Cardiac septum (tissue), 1 donor: ENCODE data around the gene ISOC1. TPM values are rescaled to one million over a fixed set of nuclear protein-coding genes. Genes with fewer than 3 reads are reported as not detected.

Experiments used
- DNase-seq: peaks from one replicate; pipeline ENCODE4 v3.0.0-alpha.2; 2020; ENCODE audit warnings: low spot score
- intact Hi-C: fragments of 100-400 bp; cut with DNase I; formaldehyde crosslinking; loops from one replicate; pipeline ENCODE4 v1.14.0; 2022
- total RNA-seq: library from RNA; stranded (reverse); fragmentation: NEBNext Ultra II Directional; extraction: Animal tissue kit (Norgen Biotek cat#: 25700); gene quantifications from one replicate; pipeline ENCODE4 v1.2.1, GENCODE V29; 2021
- donor health status: DM: no; HTN: no; CAD: no.

The ISOC1 gene
- total RNA-seq, 1 donor from 2014 or later, result 73.7 TPM

GRCh38 chr5:129082225-129083136 is 12.1 kb upstream of the ISOC1 start:
- DNase-seq, result no peak
- intact Hi-C loops, result no loop called here

- intact Hi-C loops, result loop anchor here (5.0 kb wide), 1 partner anchor 173 kb away; no protein-coding TSS in a partner anchor
- peak; percentile 81 for DNase-seq
These were observed 663 bp downstream of the ISOC1 start for GRCh38 chr5:129094924-129095899.

GRCh38 chr5:129096382-129096991 is 1.9 kb downstream of the ISOC1 start:
- intact Hi-C loops, result loop anchor here (5.0 kb wide), 1 partner anchor 174 kb away; no protein-coding TSS in a partner anchor
- no peak for DNase-seq

GRCh38 chr5:129097498-129098296 is 3.1 kb downstream of the ISOC1 start:
- DNase-seq, result no peak

GRCh38 chr5:129098488-129099183 is 4.1 kb downstream of the ISOC1 start:
- intact Hi-C loops, result loop anchor here (5.0 kb wide), 1 partner anchor 176 kb away; no protein-coding TSS in a partner anchor

More at GRCh38 chr5:129097498-129098296, 3.1 kb downstream of the ISOC1 start:
- intact Hi-C loops, result loop anchor here (5.0 kb wide), 1 partner anchor 175 kb away; no protein-coding TSS in a partner anchor

GRCh38 chr5:129099184-129099569 is 4.6 kb downstream of the ISOC1 start:
- DNase-seq, result no peak
- intact Hi-C loops, result loop anchor here (5.0 kb wide), 1 partner anchor 177 kb away; no protein-coding TSS in a partner anchor

More at GRCh38 chr5:129098488-129099183, 4.1 kb downstream of the ISOC1 start:
- no peak for DNase-seq

GRCh38 chr5:129101794-129102193 is 7.2 kb downstream of the ISOC1 start:
- intact Hi-C loops, result no loop called here
- no peak for DNase-seq

GRCh38 chr5:129103397-129103796 is 8.8 kb downstream of the ISOC1 start:
- intact Hi-C loops, result no loop called here
- DNase-seq, result no peak

GRCh38 chr5:129104915-129105455 is 10.4 kb downstream of the ISOC1 start:
- intact Hi-C loops, result no loop called here
- DNase-seq, result no peak

- DNase-seq, result no peak
These were observed 13.1 kb downstream of the ISOC1 start for GRCh38 chr5:129107637-129108036.

GRCh38 chr5:129110742-129111141 is 16.2 kb downstream of the ISOC1 start:
- no peak for DNase-seq
- intact Hi-C loops, result no loop called here

More at GRCh38 chr5:129107637-129108036, 13.1 kb downstream of the ISOC1 start:
- intact Hi-C loops, result no loop called here

- intact Hi-C loops, result no loop called here
- no peak for DNase-seq
These were observed 16.8 kb downstream of the ISOC1 start for GRCh38 chr5:129111351-129111750.

- DNase-seq, result no peak
- intact Hi-C loops, result no loop called here
These were observed 17.7 kb downstream of the ISOC1 start for GRCh38 chr5:129112295-129112694.

GRCh38 chr5:129113867-129114266 is 19.3 kb downstream of the ISOC1 start:
- intact Hi-C loops, result no loop called here
- no peak for DNase-seq

- intact Hi-C loops, result no loop called here
These were observed 20.1 kb downstream of the ISOC1 start for GRCh38 chr5:129114539-129115193.

GRCh38 chr5:129115680-129116079 is 21.1 kb downstream of the ISOC1 start:
- no peak for DNase-seq
- intact Hi-C loops, result no loop called here

More at GRCh38 chr5:129114539-129115193, 20.1 kb downstream of the ISOC1 start:
- DNase-seq, result no peak

GRCh38 chr5:129116797-129117196 is 22.2 kb downstream of the ISOC1 start:
- intact Hi-C loops, result no loop called here
- DNase-seq, result no peak
